Measurements from ENCODE around the gene IFNE. TPM values are rescaled to one million over a fixed set of nuclear protein-coding genes. Genes with fewer than 3 reads are reported as not detected.

Gene IFNE
- total RNA-seq, 1 experiment from 2014 or later, result not detected

DNA sequence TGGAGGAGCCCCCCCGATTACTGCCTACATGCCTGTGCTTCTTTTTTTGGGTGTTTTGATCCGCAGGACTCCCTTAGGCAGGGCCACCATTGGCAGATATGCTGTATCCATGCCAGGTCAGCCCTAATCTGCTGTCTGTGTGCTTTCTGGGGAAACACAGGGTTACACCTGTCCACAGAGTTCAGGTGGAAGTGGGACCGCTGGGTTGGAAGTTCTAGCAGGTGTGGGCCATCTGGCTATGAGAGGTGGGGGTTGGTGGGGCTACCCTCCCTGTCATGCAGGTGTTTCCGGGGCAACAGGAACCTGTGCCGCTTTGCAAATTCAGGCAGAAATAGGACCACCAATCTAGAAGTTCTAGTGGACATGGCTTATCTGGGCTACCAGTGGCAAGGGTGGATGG is 17.0 kb downstream of the IFNE start:
- WGBS (ENCODE audit: extremely low coverage, insufficient read length, low lambda C conversion rate), result no CpG with 5 or more reads among the region's 5 CpGs

More for the DNA sequence above, 17.0 kb downstream of the IFNE start:
- H3K4me2 ChIP-seq (ENCODE audit: insufficient read depth, insufficient read length, low read length), result no peak overlapping the region
- H3K18ac ChIP-seq (ENCODE audit: insufficient read length, low read depth, low read length), result no peak overlapping the region
- H2BK20ac ChIP-seq (ENCODE audit: low read depth, low read length, poor library complexity, severe bottlenecking), result no peak overlapping the region
- no peak overlapping the region for H2AK5ac ChIP-seq (ENCODE audit: insufficient read length, low read length)
- TF ChIP-seq, protein P1, sequence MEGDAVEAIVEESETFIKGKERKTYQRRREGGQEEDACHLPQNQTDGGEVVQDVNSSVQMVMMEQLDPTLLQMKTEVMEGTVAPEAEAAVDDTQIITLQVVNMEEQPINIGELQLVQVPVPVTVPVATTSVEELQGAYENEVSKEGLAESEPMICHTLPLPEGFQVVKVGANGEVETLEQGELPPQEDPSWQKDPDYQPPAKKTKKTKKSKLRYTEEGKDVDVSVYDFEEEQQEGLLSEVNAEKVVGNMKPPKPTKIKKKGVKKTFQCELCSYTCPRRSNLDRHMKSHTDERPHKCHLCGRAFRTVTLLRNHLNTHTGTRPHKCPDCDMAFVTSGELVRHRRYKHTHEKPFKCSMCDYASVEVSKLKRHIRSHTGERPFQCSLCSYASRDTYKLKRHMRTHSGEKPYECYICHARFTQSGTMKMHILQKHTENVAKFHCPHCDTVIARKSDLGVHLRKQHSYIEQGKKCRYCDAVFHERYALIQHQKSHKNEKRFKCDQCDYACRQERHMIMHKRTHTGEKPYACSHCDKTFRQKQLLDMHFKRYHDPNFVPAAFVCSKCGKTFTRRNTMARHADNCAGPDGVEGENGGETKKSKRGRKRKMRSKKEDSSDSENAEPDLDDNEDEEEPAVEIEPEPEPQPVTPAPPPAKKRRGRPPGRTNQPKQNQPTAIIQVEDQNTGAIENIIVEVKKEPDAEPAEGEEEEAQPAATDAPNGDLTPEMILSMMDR (conservative IDR thresholded peaks at IDR 0.05), result no peak
- H3K27me3 Mint-ChIP-seq (ENCODE audit: low read depth), result no peaks in the 10 kb centered on the region; the same call in 1 of the 2 replicates
- no peak overlapping the region for H2BK120ac ChIP-seq (ENCODE audit: low read depth, low read length, poor library complexity, severe bottlenecking)
- no peaks in the 10 kb centered on the region for H3K27me3 ChIP-seq (ENCODE audit: insufficient read depth, low read length)
- no peak overlapping the region for H3K14ac ChIP-seq (ENCODE audit: insufficient read depth, low read length)
- H3K9ac ChIP-seq (ENCODE audit: extremely low read depth, insufficient read length, low read length), result no peak overlapping the region
- H3K23me2 ChIP-seq (ENCODE audit: insufficient read length, low read depth, low read length, poor library complexity, severe bottlenecking), result no peaks in the 10 kb centered on the region
- H3K23ac ChIP-seq (ENCODE audit: insufficient read length, low read depth, low read length), result no peak overlapping the region
- no peaks in the 10 kb centered on the region for H4K20me1 ChIP-seq (ENCODE audit: control insufficient read depth, insufficient read depth, insufficient read length)
- H3K27ac ChIP-seq (ENCODE audit: insufficient read length, low read depth, low read length), result no peak overlapping the region
- no peak overlapping the region for H3K56ac ChIP-seq (ENCODE audit: insufficient read length, low read depth, low read length)
- H3K27ac Mint-ChIP-seq, result no peak overlapping the region; a peak in 1 of 7 replicates
- H3K4me3 Mint-ChIP-seq, result no peak overlapping the region
- DNase-seq, result no peak
- H2BK12ac ChIP-seq (ENCODE audit: insufficient read length, low read depth, low read length), result no peak overlapping the region
- H3K4ac ChIP-seq (ENCODE audit: low read depth, low read length), result no peak overlapping the region
- no peak overlapping the region for H2BK5ac ChIP-seq (ENCODE audit: insufficient read length, low read length)
- peaks cover 0 to 11% (median 4%) of the 10 kb centered on the region in 3 experiments; a peak in 3 of 7 replicates for H3K36me3 Mint-ChIP-seq (ENCODE audit: insufficient read depth in 1 of 3, low read depth in 3 of 3)
- H4K5ac ChIP-seq (ENCODE audit: insufficient read length, low read depth, low read length), result no peak overlapping the region
- no peak overlapping the region for H3T11ph ChIP-seq (ENCODE audit: low read length)
- H3K79me2 ChIP-seq (ENCODE audit: insufficient read depth, low read length), result no peaks in the 10 kb centered on the region
- H3K9me3 ChIP-seq (ENCODE audit: control insufficient read depth, low read depth, low read length), result no peaks in the 10 kb centered on the region
- H4K91ac ChIP-seq (ENCODE audit: insufficient read length, low read depth, low read length), result no peak overlapping the region
- no peaks in the 10 kb centered on the region for H3K4me1 Mint-ChIP-seq
- H4K8ac ChIP-seq (replicated peaks; ENCODE audit: insufficient read length, low read depth, low read length), result no peak overlapping the region
- no peak overlapping the region for H2AFZ ChIP-seq (ENCODE audit: low read length)
- H2BK15ac ChIP-seq (ENCODE audit: low read depth, low read length), result no peak overlapping the region
- no peaks in the 10 kb centered on the region for H3K4me1 ChIP-seq (ENCODE audit: insufficient read depth, low read length)
- H3K79me1 ChIP-seq (ENCODE audit: insufficient read depth, low read depth, low read length, poor library complexity, severe bottlenecking), result no peaks in the 10 kb centered on the region
- H3K9me3 Mint-ChIP-seq, result peaks cover 20 to 23% of the 10 kb centered on the region in 2 experiments
